Suprapubic skin (tissue), 4 donors: Measurements from ENCODE around the gene NPDC1.

Experiments used
- CTCF ChIP-seq, 2 donors: fragments of 200-600 bp in 1 of 2; fragments of 450-650 bp in 1 of 2; sonication (generic) in 1 of 2; IDR thresholded peaks; one replicate each; pipeline ENCODE4 v1.5.1; 2016 to 2019; ENCODE audit warnings: antibody characterized with exemption in 2 of 2, mild to moderate bottlenecking in 1 of 2, moderate library complexity in 1 of 2
- POLR2A ChIP-seq, 2 donors: fragments of 450-650 bp; IDR thresholded peaks; one replicate each; pipeline ENCODE4 v1.6.1; 2017; ENCODE audit warnings: antibody characterized with exemption in 2 of 2, mild to moderate bottlenecking in 2 of 2, moderate library complexity in 2 of 2
- POLR2AphosphoS5 ChIP-seq, 3 donors: sonication (generic); formaldehyde crosslinking; IDR thresholded peaks; one replicate each; pipeline ENCODE4 v1.6.1; 2017; ENCODE audit warnings: antibody characterized with exemption in 3 of 3

DNA sequence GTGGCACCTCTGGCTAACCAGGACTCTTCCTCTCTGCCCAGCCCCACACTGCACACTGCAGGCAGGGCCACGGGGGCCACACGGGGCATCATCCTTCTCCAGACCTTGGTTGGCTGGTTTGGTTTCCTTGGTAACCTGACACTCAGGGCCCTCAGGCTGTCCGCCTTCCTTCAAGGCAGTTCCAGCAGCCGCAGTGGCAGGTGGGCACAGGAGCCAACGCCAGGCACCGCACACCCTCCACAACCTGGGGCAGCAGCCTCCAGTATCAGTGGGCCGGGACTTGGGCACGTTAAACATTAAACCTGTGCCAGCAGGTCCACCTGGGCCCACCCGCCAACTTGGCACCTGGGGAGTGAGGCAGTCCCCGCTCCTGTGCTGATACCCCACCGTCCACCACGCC is 1.9 kb downstream of the NPDC1 start:
- TF ChIP-seq POLR2A (IDR thresholded peaks at IDR 0.05) = no peak
- no peak for TF ChIP-seq CTCF (IDR thresholded peaks at IDR 0.05)
- no peak for TF ChIP-seq POLR2AphosphoS5 (IDR thresholded peaks at IDR 0.05)
